HG02973 (cell line): Measurements from ENCODE around the gene DCXR.
A peak's percentile ranks its signal among the peaks of the same experiment; 100 is the strongest.

Source experiments
- ATAC-seq: cut with Tn5 transposase; IDR thresholded peaks from one replicate; pipeline ENCODE4 v1.9.1; 2021; ENCODE audit warnings: moderate library complexity; ENCODE audit not compliant: unreplicated experiment

DCXR gene

GRCh38 chr17:82024859-82025258, 12.6 kb downstream of the DCXR start:
- ATAC-seq: no peak

GRCh38 chr17:82023447-82024241, 13.9 kb downstream of the DCXR start:
- peak; percentile 8 for ATAC-seq

- ATAC-seq: peak; percentile 80
These were observed 14.5 kb downstream of the DCXR start, which contains the start of gene LRRC45 for GRCh38 chr17:82022981-82023446. Gene LRRC45 (plus strand): TSS chr17:82023305. CDS start chr17:82023644, 339 bp downstream.

GRCh38 chr17:82022310-82022980, 15.1 kb downstream of the DCXR start, which contains the start of gene CENPX:
Gene CENPX (minus strand): TSS chr17:82022878. CDS start chr17:82022861, 17 bp downstream.
- no peak for ATAC-seq

GRCh38 chr17:82021900-82022309, 15.6 kb downstream of the DCXR start:
- ATAC-seq: no peak

GRCh38 chr17:82021107-82021899, 16.2 kb downstream of the DCXR start:
- ATAC-seq: no peak

GRCh38 chr17:82020572-82021106, 16.9 kb downstream of the DCXR start:
- ATAC-seq: no peak

- ATAC-seq: no peak
These were observed 17.6 kb downstream of the DCXR start for GRCh38 chr17:82019690-82020571.

- ATAC-seq: no peak
These were observed 18.4 kb downstream of the DCXR start for GRCh38 chr17:82018989-82019689.

- no peak for ATAC-seq
These were observed 19.1 kb downstream of the DCXR start for GRCh38 chr17:82018152-82018988.

GRCh38 chr17:82017612-82018151, 19.8 kb downstream of the DCXR start:
- ATAC-seq: no peak

- ATAC-seq: no peak
These were observed 20.5 kb downstream of the DCXR start for GRCh38 chr17:82016875-82017459.

- no peak for ATAC-seq
These were observed 21.2 kb downstream of the DCXR start for GRCh38 chr17:82016061-82016874.

GRCh38 chr17:82015311-82015971, 22.1 kb downstream of the DCXR start:
- no peak for ATAC-seq

GRCh38 chr17:82014971-82015310, 22.6 kb downstream of the DCXR start:
- no peak for ATAC-seq

GRCh38 chr17:82014432-82014831, 23.1 kb downstream of the DCXR start:
- ATAC-seq: no peak
